ENCODE measurements around the gene SLC6A13. TPM values are rescaled to one million over a fixed set of nuclear protein-coding genes. Genes with fewer than 3 reads are reported as not detected.

SLC6A13 gene
- total RNA-seq, 1 experiment from 2014 or later = 0.72 TPM

- no peak for TF ChIP-seq CTCF (IDR thresholded peaks at IDR 0.05; ENCODE audit: unreplicated experiment)
- Mint-ChIP-seq H3K4me1 (ENCODE audit: insufficient read depth, unreplicated experiment) (no peaks in the 10 kb centered on the region), H3K27me3 (ENCODE audit: insufficient read depth, unreplicated experiment) (no peaks in the 10 kb centered on the region), H3K4me3 (ENCODE audit: unreplicated experiment) (no peak overlapping the region), H3K9me3 (ENCODE audit: unreplicated experiment) (no peaks in the 10 kb centered on the region), H3K36me3 (ENCODE audit: insufficient read depth, unreplicated experiment) (peaks cover 4% of the 10 kb centered on the region), H3K27ac (ENCODE audit: low read depth, unreplicated experiment) (no peak overlapping the region)
- ChIA-PET CTCF (no interaction called here), POLR2A (no interaction called here)
- BruUV-seq (replicated peaks) = no TSS peak
- intact Hi-C loops (cut with micrococcal nuclease) = no loop called here
- DNase-seq (ENCODE audit: unreplicated experiment) = no peak
Measured at GRCh38 chr12:186006-186625, 76.5 kb downstream of the SLC6A13 start.

DNA sequence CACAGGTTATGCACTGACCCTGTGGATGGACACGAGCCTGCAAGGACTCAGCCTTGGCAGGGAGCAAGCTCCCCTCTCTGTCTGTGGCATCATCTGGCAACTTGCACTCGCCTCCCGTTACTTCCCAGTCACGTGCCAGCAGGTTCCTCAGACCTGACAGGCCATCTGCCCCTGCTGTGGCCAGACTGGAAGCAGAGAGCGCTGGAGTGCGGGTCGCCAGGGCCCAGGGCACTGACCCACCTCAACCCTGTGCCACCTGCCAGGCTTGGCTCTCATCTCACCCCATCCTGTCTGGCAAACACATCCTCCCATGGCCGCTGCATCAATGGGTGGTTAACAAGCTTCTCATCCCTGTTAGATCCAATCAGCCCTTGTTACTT lies 77.1 kb downstream of the SLC6A13 start:
- ChIA-PET CTCF (no interaction called here), POLR2A (no interaction called here)
- H3K4me3 Mint-ChIP-seq (ENCODE audit: unreplicated experiment) = no peak overlapping the region
- H3K36me3 Mint-ChIP-seq (ENCODE audit: insufficient read depth, unreplicated experiment) = no peaks in the 10 kb centered on the region
- H3K4me1 Mint-ChIP-seq (ENCODE audit: insufficient read depth, unreplicated experiment) = no peaks in the 10 kb centered on the region
- BruUV-seq (replicated peaks) = no TSS peak
- no peaks in the 10 kb centered on the region for H3K9me3 Mint-ChIP-seq (ENCODE audit: unreplicated experiment)
- no peak overlapping the region for H3K27ac Mint-ChIP-seq (ENCODE audit: low read depth, unreplicated experiment)
- no peaks in the 10 kb centered on the region for H3K27me3 Mint-ChIP-seq (ENCODE audit: insufficient read depth, unreplicated experiment)
- intact Hi-C loops (cut with micrococcal nuclease) = no loop called here
- TF ChIP-seq CTCF (IDR thresholded peaks at IDR 0.05; ENCODE audit: unreplicated experiment) = no peak
- DNase-seq (ENCODE audit: unreplicated experiment) = no peak

- Mint-ChIP-seq H3K27me3 (ENCODE audit: insufficient read depth, unreplicated experiment) (no peaks in the 10 kb centered on the region), H3K9me3 (ENCODE audit: unreplicated experiment) (no peaks in the 10 kb centered on the region), H3K36me3 (ENCODE audit: insufficient read depth, unreplicated experiment) (no peaks in the 10 kb centered on the region), H3K4me3 (ENCODE audit: unreplicated experiment) (no peak overlapping the region), H3K27ac (ENCODE audit: low read depth, unreplicated experiment) (no peak overlapping the region), H3K4me1 (ENCODE audit: insufficient read depth, unreplicated experiment) (no peaks in the 10 kb centered on the region)
- no peak for DNase-seq (ENCODE audit: unreplicated experiment)
- TF ChIP-seq CTCF (IDR thresholded peaks at IDR 0.05; ENCODE audit: unreplicated experiment) = no peak
- no TSS peak for BruUV-seq (replicated peaks)
- ChIA-PET POLR2A (interaction anchor here (0.5 kb wide), 1 partner anchor 109 kb away, joined by 3 read pairs; no protein-coding TSS in a partner anchor), CTCF (interaction anchor here (0.6 kb wide), 1 partner anchor 61 kb away, joined by 3 read pairs; no protein-coding TSS in a partner anchor)
- intact Hi-C loops (cut with micrococcal nuclease) = no loop called here
Measured at GRCh38 chr12:184811-185575, 77.6 kb downstream of the SLC6A13 start.

GRCh38 chr12:182381-182892 lies 80.2 kb downstream of the SLC6A13 start:
- H3K4me3 Mint-ChIP-seq (ENCODE audit: unreplicated experiment) = no peak overlapping the region

More at GRCh38 chr12:182381-182892, 80.2 kb downstream of the SLC6A13 start:
- CTCF ChIA-PET = no interaction called here
- intact Hi-C loops (cut with micrococcal nuclease) = no loop called here
- TF ChIP-seq CTCF (IDR thresholded peaks at IDR 0.05; ENCODE audit: unreplicated experiment) = no peak
- H3K27me3 Mint-ChIP-seq (ENCODE audit: insufficient read depth, unreplicated experiment) = no peaks in the 10 kb centered on the region
- H3K9me3 Mint-ChIP-seq (ENCODE audit: unreplicated experiment) = no peaks in the 10 kb centered on the region
- H3K27ac Mint-ChIP-seq (ENCODE audit: low read depth, unreplicated experiment) = no peak overlapping the region
- BruUV-seq (replicated peaks) = no TSS peak
- no peaks in the 10 kb centered on the region for H3K4me1 Mint-ChIP-seq (ENCODE audit: insufficient read depth, unreplicated experiment)
- POLR2A ChIA-PET = no interaction called here
- no peaks in the 10 kb centered on the region for H3K36me3 Mint-ChIP-seq (ENCODE audit: insufficient read depth, unreplicated experiment)
- DNase-seq (ENCODE audit: unreplicated experiment) = peak; percentile 60

Data from MCF 10A (cell line).